ENCODE measurements around the gene PCED1A.
A peak's percentile ranks its signal among the peaks of the same experiment; 100 is the strongest.

Gene PCED1A, protein sequence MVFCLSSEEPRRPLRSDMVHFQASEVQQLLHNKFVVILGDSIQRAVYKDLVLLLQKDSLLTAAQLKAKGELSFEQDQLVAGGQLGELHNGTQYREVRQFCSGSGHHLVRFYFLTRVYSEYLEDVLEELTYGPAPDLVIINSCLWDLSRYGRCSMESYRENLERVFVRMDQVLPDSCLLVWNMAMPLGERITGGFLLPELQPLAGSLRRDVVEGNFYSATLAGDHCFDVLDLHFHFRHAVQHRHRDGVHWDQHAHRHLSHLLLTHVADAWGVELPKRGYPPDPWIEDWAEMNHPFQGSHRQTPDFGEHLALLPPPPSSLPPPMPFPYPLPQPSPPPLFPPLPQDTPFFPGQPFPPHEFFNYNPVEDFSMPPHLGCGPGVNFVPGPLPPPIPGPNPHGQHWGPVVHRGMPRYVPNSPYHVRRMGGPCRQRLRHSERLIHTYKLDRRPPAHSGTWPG

DNA sequence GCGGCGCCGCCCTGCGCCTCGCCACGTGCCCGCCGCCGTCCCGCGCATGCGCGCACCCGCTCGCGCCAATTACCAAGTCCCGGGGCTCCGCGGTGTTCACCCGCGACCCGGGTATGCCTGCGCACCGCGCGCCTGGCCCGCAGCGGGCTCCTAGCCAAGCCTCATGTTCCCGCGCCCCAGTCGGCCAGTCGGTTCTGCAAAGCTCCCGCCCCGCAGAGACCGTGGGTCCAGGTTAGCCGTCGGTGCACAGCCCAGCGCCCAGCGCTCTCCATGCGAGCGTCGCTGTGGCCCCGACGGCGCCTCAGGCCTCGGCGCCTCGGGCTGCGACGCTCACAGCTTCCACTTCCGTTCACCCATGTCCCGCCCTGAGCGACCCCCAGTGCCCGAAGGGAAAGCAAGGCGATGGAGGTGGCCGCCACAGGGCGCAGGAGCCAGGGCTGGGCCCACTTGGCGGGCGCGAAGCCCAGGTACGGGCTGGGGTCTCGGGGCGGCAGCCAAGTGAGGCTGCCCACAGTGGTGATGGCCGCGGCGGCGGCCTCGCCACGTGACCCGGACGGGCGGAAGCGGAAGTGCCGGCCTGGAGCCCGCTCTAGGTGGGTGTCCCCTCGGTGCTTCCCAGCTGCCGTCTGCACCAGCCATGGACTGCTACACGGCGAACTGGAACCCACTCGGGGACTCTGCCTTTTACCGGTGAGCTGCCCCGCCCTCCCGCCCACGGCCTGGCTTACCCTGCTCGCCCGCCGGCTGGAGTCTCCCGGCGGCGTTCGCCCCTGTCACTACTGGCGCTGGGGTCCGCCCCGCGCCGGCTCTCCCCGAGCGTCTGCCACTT is at the start of gene PCED1A, which contains the start of gene VPS16:
TSS of gene PCED1A (minus strand) at position 518 of the 829 bp plus-strand sequence. CDS start 743 bp downstream, outside the sequence.
TSS of gene VPS16 (plus strand) at position 608 of the 829 bp plus-strand sequence. CDS start at position 638, 30 bp downstream.
- peak; percentile 99 for DNase-seq (ENCODE audit: low spot score)

DNA sequence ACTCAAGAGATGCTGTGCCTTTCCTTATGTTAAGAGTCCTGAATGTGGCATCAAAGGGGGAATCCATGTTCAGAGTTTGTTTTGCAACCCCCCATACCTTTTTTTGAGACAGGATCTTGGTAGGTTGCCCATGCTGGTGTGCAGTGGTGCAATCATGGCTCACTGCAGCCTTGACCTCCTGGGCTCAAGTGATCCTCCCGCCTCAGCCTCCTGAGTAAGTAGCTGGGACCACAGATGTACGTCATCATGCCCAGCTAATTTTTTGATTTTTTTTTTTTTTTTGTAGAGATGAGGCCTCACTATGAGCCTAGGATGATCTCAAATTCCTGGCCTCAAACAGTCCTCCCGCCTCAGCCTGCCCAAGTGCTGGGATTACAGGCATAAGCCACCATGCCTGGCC is 49.3 kb upstream of the PCED1A start:
- no peak for DNase-seq (ENCODE audit: low spot score)

DNA sequence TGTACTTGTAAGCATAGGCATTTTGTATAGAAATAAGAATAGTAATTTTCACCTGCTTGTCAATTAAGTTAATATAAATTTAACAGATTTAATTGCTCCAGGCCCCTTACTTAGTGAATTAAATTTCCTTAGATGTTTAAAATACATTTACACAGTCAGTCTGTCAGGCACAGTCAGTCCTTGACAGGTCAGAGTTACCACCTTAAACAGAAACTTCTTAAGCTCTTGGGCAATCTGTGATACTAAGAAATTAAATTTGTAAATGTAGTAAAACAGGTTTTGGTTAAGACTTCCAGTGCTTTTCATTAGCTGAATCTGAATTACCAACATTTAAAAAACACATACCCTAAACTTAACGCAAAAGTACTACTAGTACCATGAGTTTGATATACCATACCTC is 48.8 kb upstream of the PCED1A start:
- DNase-seq (ENCODE audit: low spot score), result no peak

DNA sequence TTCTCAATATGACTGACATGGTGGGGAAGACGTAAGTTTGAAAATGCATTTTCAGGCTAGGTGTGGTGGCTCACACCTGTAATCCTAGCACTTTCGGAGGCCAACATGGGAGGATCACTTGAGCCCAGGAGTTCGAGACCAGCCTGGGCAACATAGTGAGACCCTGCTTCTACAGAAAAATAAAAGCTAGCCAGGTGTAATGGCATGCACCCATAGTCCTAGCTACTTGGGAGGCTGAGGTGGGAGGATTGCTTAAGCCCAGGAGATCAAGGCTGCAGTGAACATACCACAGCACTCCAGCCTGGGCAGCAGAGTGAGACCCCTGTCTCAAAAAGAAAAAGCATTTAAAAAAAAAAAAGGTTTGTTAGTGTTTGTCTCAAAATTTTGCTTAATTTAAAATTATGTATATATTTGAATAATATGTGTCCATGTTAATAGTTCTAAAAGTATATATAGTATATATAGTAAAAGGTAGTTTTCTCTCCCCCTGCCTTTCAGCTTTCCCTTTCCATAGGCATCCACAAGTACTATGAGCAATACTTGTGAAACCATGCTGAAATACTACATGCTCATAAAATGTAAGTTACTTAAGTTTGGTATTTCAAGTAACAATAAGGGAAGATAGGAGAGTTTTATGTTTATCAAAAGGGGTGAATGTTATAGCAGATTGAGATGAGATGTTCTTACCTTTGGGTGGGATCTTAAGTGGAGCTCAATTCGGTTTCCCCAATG is 47.9 kb upstream of the PCED1A start:
- DNase-seq (ENCODE audit: low spot score), result no peak

DNA sequence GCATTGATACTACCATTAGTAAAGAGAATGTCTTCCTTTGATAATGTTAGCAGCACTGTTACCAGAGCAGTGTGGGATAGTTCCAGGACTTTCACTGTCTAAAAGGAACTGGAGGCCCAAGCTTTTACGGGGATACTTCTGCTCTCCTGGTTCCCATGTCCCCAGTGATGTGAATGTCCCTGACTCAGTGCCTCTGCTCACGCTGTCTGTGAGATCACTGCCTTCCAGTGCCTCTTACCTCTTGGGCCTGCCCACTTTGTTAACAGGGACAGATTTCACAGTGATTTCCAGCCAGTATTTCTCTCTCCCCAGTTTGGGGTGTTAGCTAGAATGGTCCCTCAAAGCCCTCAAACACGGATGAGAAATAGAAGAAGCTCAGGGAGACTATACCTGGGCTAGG is 47.3 kb upstream of the PCED1A start:
- DNase-seq (ENCODE audit: low spot score), result no peak

DNA sequence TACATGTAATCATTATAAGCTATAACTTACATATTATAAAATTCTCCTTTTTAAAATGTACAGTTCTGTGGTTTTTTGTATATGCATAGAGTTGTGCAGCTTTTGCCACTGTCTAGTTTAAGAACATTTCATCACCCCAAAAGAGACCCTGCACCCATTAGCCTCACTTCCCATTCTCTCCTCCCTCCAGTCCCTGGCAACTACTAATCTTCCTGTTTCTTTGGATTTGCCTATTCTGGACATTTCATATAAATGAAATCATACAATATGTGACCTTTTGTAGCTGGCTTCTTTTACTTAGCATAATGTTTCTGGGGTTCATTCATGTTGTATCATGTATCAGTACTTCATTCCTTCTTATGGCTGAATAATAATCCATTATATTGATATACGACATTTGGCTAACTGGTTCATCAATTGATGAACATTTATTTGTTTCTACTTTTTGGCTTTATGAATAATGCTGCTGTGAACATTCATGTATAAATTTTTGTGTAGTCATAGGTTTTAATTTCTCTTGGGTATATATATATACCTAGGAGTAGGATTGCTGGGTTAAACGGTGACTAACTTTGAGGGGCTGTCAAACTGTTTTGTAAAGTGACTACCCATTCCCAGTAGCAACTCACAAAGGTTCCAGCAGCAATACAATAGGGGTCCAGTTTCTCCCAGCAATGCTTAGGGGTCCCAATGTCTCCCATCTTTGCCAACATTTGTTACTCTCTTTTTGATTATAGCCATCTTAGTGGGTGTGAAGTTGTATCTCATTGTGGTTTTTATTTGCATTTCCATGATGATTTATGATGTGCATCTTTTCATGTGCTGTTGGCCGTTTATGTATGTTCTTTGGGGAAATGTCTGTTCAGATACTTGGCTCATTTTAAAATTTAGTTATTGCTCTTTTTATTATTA is 43.5 kb upstream of the PCED1A start:
- no peak for DNase-seq (ENCODE audit: low spot score)

DNA sequence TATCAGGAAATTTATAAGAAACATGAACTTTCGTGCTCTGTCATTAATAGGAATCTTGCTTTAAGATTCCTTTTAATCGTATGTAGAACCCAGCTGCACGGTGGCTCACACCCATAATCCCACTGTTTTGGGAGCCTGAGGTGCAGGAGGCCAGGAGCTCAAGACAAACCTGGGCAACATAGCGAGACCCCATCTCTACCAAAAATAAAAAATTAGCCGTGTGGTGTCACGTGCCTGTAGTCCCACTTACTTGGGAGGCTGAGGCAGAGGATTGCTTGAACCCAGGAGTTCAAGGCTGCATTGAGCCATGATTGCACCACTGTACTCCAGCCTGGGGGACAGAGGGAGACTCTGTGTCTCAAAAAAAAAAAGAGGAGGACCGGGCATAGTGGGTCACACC is 40.2 kb upstream of the PCED1A start:
- no peak for DNase-seq (ENCODE audit: low spot score)

DNA sequence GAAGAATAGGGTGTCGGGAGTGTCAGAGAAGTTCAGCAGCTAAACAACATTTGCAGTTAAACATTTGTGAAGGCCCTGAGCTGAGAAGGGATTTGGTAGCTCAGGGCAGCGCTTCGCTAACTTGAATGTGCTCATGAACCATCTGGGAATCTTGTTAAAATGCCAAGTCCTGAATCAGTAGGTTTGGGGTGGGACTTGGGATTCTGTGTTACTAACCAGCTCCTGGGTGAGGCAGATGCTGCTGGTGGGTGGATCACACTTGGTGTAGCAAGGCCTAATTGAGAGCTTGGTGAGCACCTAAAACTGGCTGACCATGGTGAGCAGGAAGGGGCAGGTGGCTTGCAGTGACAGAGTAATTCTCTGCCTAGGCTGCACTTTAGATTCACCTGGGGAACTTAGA is 38.7 kb upstream of the PCED1A start:
- DNase-seq (ENCODE audit: low spot score), result no peak

DNA sequence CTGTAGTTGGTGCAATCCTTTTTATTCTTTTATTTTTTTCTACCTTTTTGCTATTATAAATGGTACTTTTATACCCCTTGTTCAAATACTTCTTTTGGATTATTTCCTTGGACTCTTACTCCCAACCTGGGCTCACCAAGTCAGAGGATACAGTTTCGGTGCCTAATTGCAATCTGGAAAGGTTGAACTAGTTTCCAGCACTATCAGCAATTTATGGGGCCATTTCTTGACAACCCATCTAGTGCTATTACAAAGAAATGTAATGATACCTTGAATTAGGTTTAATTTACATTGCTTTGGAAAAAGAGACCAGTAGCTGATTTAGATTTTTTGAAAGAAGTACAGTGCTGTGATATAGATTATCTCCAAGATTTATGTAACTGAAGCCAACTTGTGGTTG is 38.1 kb upstream of the PCED1A start:
- DNase-seq (ENCODE audit: low spot score), result no peak

DNA sequence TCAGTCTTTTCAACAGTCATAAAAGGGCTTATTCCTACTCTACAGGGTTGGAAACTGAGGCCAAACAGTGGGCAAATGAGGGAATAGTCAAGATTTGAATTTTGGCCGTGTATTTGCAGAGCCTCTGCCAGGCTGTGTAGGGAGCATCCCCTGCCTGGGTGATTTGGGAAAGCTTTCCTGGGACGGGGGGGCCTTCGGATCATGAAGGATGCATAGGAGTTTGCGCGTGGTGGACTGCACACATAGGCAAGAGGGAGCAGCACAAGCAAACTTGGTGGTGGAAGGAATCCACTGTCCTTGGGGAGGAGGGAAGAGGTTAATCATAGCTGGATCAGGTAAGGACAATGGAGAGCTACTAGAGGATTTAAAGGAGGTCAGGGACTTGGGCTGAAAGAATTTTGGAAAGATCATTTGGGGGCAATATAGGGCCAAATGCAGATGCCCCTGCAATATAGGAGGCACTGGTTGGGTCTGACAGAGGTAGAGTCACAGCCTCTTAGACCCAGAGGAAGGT is 35.3 kb upstream of the PCED1A start:
- DNase-seq (ENCODE audit: low spot score), result no peak

DNA sequence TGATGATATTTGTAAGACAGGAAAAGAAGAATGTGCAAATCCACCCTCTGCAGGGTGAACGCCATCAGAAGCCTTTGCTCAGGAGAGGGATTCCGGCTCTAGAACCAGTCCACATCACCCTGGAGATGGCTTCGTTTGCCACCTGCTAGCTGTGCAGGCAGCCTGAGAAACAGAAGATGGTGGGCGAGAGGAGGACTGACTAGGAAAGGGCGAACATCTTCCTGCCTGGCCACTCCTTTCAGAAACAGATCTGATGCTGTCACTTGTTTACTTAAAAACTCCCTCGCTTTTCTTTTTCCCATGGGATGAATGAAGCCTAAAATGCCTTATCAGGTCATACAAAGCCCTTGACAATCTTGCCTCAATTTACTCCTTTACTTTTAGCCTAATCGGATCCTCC is 34.0 kb upstream of the PCED1A start:
- no peak for DNase-seq (ENCODE audit: low spot score)

DNA sequence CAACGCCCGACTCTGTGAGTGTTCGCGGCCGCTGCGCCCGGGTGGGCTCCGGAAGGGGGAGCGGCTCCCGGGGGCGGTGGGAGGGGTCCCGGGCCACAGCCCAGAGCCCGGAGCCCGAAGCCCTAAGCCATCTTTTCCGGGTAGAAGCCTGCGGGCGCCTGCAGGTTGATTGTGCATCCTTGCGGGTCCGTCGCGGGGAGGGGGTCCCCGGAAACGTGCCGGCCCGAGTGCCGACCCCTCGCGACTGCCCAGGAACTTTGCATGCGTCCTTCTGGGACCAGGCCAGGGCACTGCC is 33.2 kb upstream of the PCED1A start:
- peak; percentile 55 for DNase-seq (ENCODE audit: low spot score)

DNA sequence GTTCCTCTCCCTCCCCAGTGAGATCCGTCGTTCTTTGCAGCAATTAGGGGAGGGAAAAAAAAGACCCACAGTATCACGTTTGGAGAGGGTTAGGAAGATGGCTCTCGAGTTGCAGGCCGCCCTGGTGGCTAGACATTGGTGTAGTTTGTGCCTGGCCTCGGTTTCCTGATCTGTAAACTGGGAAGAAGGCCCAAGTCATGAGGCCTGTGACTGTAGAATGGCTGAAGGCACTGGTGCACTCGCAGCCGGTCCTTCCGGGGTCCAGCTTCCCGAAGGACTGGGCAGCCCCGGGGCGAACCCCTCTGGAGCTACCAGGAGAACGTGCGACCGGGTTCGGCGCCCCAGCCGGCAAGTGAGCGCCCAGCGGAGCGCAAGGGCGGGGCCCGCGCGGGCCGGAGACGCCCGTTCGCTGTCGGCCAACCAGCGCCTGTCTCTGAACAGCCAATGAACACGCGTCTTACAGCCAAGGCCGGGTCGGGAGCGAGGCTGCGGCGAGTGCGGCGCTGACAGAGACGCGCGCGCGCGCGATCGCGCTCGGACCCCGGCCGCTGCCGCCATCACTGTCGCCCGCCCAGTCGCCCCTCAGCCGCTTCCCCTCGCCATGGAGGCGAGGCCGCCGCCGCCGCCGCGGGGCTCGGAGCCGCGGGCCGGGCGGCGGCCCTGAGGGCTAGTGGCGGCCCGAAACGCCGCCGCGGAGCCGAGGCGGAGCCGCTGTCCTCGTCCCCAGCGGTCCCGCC is 32.7 kb upstream of the PCED1A start, which contains the start of gene PTPRA:
TSS of gene PTPRA (plus strand) at position 472 of the 737 bp plus-strand sequence. CDS start 90,797 bp downstream, outside the sequence.
- DNase-seq (ENCODE audit: low spot score), result peak; percentile 97

DNA sequence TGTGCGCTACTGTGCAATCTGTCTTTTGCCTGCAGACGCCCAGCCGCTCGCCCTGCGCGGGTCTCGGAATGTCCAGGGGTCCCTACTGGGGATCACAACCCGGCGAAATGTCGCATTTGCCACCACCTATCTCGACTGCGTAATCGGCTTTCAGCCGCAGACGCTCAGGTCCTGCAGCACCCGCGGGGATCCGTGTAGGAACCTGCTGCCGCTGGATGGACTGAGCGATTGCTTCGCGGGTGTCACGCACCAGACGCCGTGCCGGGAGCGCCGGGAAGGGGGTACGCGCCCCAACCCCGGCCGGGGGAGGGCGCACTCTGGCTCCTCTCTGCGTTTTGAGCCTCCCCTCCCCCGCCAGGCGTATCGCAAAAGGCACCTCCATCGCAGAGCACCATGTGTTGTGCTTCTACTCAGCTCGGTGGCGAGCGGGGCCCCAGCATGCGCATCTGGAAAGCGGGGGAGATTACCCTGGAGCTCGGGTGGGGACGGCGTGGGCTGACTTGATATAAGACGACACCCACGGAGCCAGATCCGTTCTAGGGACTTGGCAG is 32.1 kb upstream of the PCED1A start:
- DNase-seq (ENCODE audit: low spot score), result peak; percentile 56

DNA sequence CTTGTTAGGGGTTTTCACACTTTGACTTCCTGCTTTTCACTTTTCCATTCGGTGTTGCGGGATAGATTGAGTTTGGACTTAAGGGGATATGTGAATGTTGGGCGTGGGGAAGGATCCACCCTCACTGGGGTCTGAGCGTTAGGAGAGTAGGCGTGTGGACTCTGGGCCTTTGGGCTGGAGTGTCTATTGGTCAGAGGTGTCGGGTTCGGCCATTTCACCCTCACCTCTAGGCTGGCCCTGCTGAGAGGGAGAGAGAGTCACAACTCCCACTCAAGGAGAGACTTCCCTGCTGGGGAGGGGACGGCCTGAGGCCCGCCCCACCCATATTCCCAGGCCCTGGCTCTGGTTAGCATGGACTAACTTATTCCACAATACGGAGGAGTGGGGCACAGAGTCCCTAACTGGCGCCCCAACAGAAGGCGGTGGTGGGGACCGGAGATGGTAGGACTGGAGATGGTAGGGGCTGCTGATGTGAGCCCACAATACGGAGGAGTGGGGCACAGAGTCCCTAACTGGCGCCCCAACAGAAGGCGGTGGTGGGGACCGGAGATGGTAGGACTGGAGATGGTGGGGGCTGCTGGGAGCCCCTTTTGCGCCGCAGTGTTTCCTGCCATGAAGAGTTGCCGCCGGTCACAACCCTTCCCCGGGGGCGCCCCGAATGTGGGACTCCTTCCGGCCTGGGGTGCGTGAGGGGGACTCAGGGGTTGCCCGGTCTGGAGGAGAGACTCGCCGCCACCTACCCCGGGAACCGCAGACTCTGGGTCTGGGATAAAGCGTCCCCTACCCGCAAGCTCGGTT is 31.4 kb upstream of the PCED1A start:
- DNase-seq (ENCODE audit: low spot score), result no peak

DNA sequence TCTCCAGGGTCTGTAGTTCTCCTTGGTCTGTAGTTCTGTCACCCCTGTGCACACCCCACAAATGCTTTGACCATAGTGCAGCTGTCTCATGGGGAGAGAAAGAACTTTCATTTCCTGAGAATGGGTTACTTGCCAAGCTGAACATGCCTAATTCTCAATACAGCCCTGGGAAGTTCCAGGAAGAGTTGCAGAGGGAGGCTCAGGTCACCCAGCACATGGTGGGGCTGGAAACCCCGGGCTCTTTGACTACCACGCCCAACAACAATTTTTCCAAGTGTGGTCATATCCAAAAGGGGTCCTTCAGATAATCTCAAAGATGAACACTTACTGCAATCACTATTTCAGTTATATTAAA is 30.6 kb upstream of the PCED1A start:
- DNase-seq (ENCODE audit: low spot score), result no peak

DNA sequence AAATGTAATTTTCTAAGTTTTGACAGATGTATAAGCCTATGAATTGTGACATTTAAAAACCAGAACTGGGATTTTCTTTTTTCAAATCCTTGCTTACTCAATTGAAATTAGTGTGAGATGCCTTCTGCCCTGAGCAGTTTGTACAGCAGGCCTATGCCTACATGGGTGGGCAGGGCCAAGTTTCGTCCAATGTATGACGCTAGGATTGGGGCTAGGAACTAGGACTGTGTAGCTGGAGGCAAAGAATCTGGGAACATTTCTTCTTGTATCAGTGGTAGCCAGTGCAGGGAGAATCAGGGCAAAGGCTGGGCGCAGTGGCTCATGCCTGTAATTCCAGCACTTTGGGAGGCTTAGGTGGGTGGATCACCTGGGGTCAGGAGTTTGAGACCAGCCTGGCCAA is 28.9 kb upstream of the PCED1A start:
- DNase-seq (ENCODE audit: low spot score), result no peak

DNA sequence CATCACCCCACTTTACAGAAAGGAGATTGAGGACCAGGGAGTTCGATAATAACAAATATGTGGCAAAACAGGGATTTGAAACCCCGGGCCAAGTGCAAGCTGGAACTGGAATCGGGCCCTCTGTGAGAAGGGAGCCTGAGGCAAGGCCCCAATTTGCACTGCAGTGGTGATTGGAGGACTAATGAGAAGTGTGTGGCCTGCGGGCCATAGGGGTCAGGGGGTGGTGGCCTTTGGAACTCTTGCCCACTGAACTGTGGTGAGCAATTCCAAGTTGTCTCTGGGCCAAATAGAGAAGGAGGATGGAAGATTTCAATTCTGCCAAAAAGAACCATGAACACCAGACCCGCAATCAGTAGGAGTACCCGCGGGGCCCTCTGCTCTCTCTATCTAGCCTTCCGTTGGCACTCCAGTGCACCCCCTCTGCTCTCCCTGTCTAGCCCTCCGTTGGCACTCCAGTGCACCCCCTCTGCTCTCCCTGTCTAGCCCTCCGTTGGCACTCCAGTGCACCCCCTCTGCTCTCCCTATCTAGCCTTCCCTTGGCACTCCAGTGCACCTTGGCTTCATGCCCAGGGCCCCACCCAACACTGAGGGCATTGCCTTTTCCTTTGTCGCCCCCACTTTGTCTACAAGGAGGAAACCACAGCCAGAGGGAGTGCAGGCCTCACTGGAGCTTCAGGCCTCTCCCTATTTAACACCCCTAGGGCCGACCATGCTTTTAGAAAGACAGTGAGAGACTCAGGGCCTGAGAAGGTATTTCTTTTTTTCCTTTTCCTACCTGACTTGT is 26.8 kb upstream of the PCED1A start:
- DNase-seq (ENCODE audit: low spot score), result no peak

DNA sequence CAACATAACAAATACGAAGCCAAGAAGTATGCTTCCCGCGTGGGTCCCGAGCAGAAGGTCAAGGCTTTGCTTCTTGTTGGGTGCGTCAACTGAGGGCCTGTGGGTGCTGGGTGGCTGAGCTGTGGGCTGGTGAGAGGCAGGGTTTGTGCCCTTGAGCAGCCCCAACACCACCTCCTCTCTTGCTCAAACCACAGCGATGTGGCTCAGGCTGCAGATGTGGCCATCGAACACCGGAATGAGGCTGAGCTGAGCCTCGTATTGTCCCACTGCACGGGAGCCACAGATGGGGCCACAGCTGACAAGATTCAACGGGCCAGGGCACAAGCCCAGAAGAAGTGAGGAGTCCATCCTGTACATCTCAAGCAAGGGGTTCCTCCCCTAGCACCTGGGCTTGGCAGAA is 25.8 kb upstream of the PCED1A start:
- DNase-seq (ENCODE audit: low spot score), result no peak

Data from HuH-7 (cell line).